Smooth muscle cell (in vitro differentiated cells): ENCODE data around the gene KLF14. TPM values are rescaled to one million over a fixed set of nuclear protein-coding genes. Genes with fewer than 3 reads are reported as not detected.

Experiments used
- DNase-seq: peaks from one replicate; lab custom pipeline; 2025; ENCODE audit not compliant: unreplicated experiment; lab: John Stamatoyannopoulos, UW
- H2AFZ ChIP-seq: fragments of 200-600 bp; sonication (generic); 2 replicates; pipeline ENCODE4 v1.6.0; 2016; ENCODE audit warnings: antibody characterized with exemption, low read depth, mild to moderate bottlenecking
- H3F3A ChIP-seq: fragments of 200-600 bp; sonication (generic); 2 replicates; pipeline ENCODE4 v1.6.0; 2017; ENCODE audit warnings: antibody characterized with exemption, low read depth
- H3K27ac ChIP-seq: fragments of 200-600 bp; sonication (generic); 2 replicates; pipeline ENCODE4 v1.5.1; 2016; ENCODE audit warnings: low read depth, mild to moderate bottlenecking
- H3K27me3 ChIP-seq: fragments of 200-600 bp; sonication (generic); 2 replicates; pipeline ENCODE4 v1.6.1; 2016; ENCODE audit warnings: low read depth, mild to moderate bottlenecking
- H3K36me3 ChIP-seq: fragments of 200-600 bp; sonication (generic); 2 replicates; pipeline ENCODE4 v1.5.1; 2016; ENCODE audit warnings: low read depth
- H3K4me1 ChIP-seq: fragments of 200-600 bp; sonication (generic); 2 replicates; pipeline ENCODE4 v1.5.1; 2016; ENCODE audit warnings: low read depth
- H3K4me2 ChIP-seq: fragments of 200-600 bp; sonication (generic); 2 replicates; pipeline ENCODE4 v1.6.0; 2016; ENCODE audit warnings: mild to moderate bottlenecking
- H3K4me3 ChIP-seq: fragments of 200-600 bp; sonication (generic); 2 replicates; pipeline ENCODE4 v1.5.1; 2016; ENCODE audit warnings: mild to moderate bottlenecking
- H3K79me2 ChIP-seq: fragments of 200-600 bp; sonication (generic); 2 replicates; pipeline ENCODE4 v1.6.0; 2016; ENCODE audit warnings: low read depth, mild to moderate bottlenecking
- H3K9ac ChIP-seq: fragments of 200-600 bp; sonication (generic); 2 replicates; pipeline ENCODE4 v1.6.0; 2016; ENCODE audit warnings: low read depth
- H3K9me3 ChIP-seq: fragments of 200-600 bp; sonication (generic); replicated peaks from 2 replicates; pipeline ENCODE4 v1.5.1; 2016; ENCODE audit warnings: low read depth
- H4K20me1 ChIP-seq: fragments of 200-600 bp; sonication (generic); 2 replicates; pipeline ENCODE4 v1.6.0; 2016; ENCODE audit warnings: low read depth
- CTCF ChIP-seq: fragments of 200-600 bp; sonication (generic); IDR thresholded peaks from 2 replicates; pipeline ENCODE4 v1.5.1; 2017; ENCODE audit warnings: borderline replicate concordance, mild to moderate bottlenecking, antibody characterized with exemption; ENCODE audit not compliant: insufficient read depth, poor library complexity, severe bottlenecking
- WGBS: methylation state at CpG from one replicate; pipeline ENCODE4 v1.1.7; 2016; ENCODE audit warnings: low lambda C conversion rate; 5-methylcytosine and 5-hydroxymethylcytosine counted together
- polyA plus RNA-seq: library from polyadenylated mRNA; unstranded; fragments of >200 nt; fragmentation: Nextera tagmentation; extraction: Ambion mirVana; gene quantifications from 2 replicates; pipeline ENCODE4 v1.2.1, GENCODE V29; 2016
- total RNA-seq: library from RNA; depleted of rRNA; stranded (reverse); fragments of >200 nt; gene quantifications from 2 replicates; pipeline ENCODE4 v1.2.3, GENCODE V29; 2014

The KLF14 gene
- total and polyA plus RNA-seq, 2 experiments from 2014 or later, result not detected

DNA sequence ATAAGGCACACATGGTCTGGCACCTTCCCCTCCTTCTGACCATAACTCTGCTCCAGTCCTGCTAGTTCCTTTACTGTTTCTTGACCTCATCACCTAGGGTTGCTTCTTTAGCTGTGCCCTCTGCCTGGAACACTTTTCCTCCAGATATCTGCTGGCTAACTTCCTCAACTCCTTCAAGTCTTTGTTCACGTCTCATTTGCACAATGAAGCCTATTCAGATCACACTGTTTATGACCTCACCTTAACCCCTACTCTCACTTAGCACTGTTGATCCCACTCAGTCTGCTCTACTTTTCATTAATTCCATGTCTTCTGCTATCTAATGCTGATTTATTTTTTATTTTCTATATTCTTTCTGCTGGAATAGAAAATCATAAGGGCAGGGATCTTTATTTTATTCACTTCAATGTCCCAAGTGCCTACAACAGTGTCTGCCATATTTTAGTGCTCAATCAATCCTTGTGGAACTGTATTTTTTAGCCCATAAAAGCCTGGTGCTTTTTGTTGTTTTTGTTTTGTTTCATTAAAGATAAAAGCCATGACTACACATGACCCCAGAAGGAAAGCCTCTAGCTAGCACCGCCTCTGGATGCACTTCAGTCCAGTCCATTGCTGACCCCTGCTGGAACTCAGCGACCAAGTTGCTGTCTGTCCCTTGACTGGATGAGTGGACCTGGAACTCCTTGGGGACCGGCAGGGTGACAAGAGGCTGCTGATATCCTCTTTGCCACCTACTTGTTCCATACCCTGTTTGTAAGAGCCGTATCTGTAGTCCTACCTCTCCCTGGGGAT lies 12.3 kb downstream of the KLF14 start:
- Histone ChIP-seq H3F3A (no peaks in the 10 kb centered on the region), H3K79me2 (no peaks in the 10 kb centered on the region), H3K4me2 (no peak overlapping the region), H3K27me3 (no peaks in the 10 kb centered on the region), H3K27ac (peak overlapping the region; percentile 13), H3K36me3 (no peaks in the 10 kb centered on the region), H4K20me1 (no peaks in the 10 kb centered on the region), H3K9ac (peak overlapping the region; percentile 52), H3K9me3 (no peaks in the 10 kb centered on the region), H3K4me1 (no peaks in the 10 kb centered on the region), H2AFZ (peak overlapping the region; percentile 35), H3K4me3 (no peak overlapping the region)
- peak; percentile 72 for TF ChIP-seq CTCF
- 38% methylated on average over 5 of the region's 5 CpGs for WGBS
- DNase-seq, result no peak

- no peak overlapping the region for H3K27ac ChIP-seq
- no peaks in the 10 kb centered on the region for H3F3A ChIP-seq
- no peak overlapping the region for H3K4me2 ChIP-seq
- H2AFZ ChIP-seq, result no peak overlapping the region
- H3K27me3 ChIP-seq, result no peaks in the 10 kb centered on the region
- 56% methylated on average over 2 of the region's 2 CpGs for WGBS
- no peak overlapping the region for H3K9ac ChIP-seq
- no peaks in the 10 kb centered on the region for H3K36me3 ChIP-seq
- H3K79me2 ChIP-seq, result no peaks in the 10 kb centered on the region
- no peaks in the 10 kb centered on the region for H3K9me3 ChIP-seq
- H4K20me1 ChIP-seq, result no peaks in the 10 kb centered on the region
- TF ChIP-seq CTCF, result no peak
- H3K4me1 ChIP-seq, result no peaks in the 10 kb centered on the region
- H3K4me3 ChIP-seq, result no peak overlapping the region
- DNase-seq, result no peak
Observed at GRCh38 chr7:130719541-130719940, 14.5 kb downstream of the KLF14 start.

GRCh38 chr7:130712416-130712815 lies 21.6 kb downstream of the KLF14 start:
- no peak for DNase-seq
- H3K4me2 ChIP-seq, result no peak overlapping the region
- no peaks in the 10 kb centered on the region for H3K27me3 ChIP-seq
- H4K20me1 ChIP-seq, result no peaks in the 10 kb centered on the region
- no peak overlapping the region for H2AFZ ChIP-seq
- no peaks in the 10 kb centered on the region for H3K4me1 ChIP-seq
- H3F3A ChIP-seq, result no peaks in the 10 kb centered on the region
- 28% methylated on average over 3 of the region's 3 CpGs for WGBS
- no peaks in the 10 kb centered on the region for H3K79me2 ChIP-seq
- no peak overlapping the region for H3K27ac ChIP-seq
- no peak for TF ChIP-seq CTCF
- no peak overlapping the region for H3K4me3 ChIP-seq
- no peaks in the 10 kb centered on the region for H3K9me3 ChIP-seq
- H3K36me3 ChIP-seq, result no peaks in the 10 kb centered on the region
- H3K9ac ChIP-seq, result no peak overlapping the region

DNA sequence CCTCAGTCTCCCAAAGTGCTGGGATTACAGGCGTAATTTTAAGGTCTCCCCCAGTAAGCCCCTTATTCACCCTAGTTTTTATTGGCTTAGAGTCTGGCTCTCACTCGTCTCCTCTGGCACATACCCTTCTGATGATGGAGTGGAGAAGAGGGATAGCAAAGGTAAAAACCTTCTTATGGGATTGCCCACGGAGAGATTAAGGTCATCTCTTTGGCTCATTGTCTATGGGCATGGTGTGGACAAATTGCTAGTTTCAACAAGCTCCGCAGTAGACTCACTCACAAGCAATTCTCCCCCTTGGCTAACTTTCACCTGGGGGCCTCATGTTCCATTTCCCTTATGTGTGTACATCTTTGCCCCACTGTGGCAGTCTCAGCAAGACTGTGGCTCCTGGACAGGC lies 25.2 kb downstream of the KLF14 start:
- H3K27ac ChIP-seq, result no peak overlapping the region
- H3K9me3 ChIP-seq, result no peaks in the 10 kb centered on the region
- H2AFZ ChIP-seq, result no peak overlapping the region
- no peak overlapping the region for H3K4me3 ChIP-seq
- WGBS, result 94% methylated on average over 4 of the region's 4 CpGs
- no peak overlapping the region for H3K4me2 ChIP-seq
- no peaks in the 10 kb centered on the region for H4K20me1 ChIP-seq
- no peak for DNase-seq
- H3K36me3 ChIP-seq, result no peaks in the 10 kb centered on the region
- no peaks in the 10 kb centered on the region for H3K4me1 ChIP-seq
- no peaks in the 10 kb centered on the region for H3F3A ChIP-seq
- TF ChIP-seq CTCF, result no peak
- no peaks in the 10 kb centered on the region for H3K79me2 ChIP-seq
- H3K9ac ChIP-seq, result no peak overlapping the region
- H3K27me3 ChIP-seq, result no peaks in the 10 kb centered on the region
